ENCODE measurements around the gene CCDC186. TPM values are rescaled to one million over a fixed set of nuclear protein-coding genes. Genes with fewer than 3 reads are reported as not detected.

The CCDC186 gene
- total and polyA plus RNA-seq, 2 of the 8 experiments (the other 6 are each of a cell fraction or from before 2014, with no cell fraction given) = 3.0 to 30.3 TPM

DNA sequence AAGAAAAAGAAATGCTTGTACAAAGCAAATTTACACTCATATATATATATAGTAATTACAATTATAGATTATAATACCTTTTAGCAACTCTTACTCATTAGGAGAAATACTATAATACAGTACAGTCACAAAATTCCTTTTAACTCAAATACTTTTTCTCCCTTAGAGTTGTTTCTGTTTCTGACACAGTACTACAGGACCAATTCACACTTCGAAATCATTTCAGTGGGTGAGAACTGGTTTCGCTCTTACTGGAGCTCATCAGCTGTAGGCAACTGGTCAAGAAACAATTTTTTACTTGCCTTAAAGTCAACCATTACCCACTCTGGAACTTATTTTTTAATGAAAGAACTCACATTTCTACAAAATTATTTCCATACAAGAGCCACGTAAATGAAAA lies 6.0 kb downstream of the CCDC186 start:
- Histone ChIP-seq H3K79me2 (ENCODE audit: control insufficient read depth in 1 of 2, insufficient read depth in 2 of 2, low read length in 2 of 2) (peaks cover 8 to 97% of the 10 kb centered on the region in 2 experiments; a peak in 3 of 4 replicates), H3K4me3 (ENCODE audit: extremely low read depth in 1 of 4, insufficient read depth in 2 of 4, low read depth in 3 of 4, low read length in 4 of 4) (no peak overlapping the region), H2BK120ac (replicated peaks; ENCODE audit: low read depth, low read length) (no peak overlapping the region), H3K9ac (replicated peaks in 1 of 4; ENCODE audit: extremely low read depth in 1 of 4, low read depth in 3 of 4, low read length in 3 of 4) (no peak overlapping the region), H2AK5ac (ENCODE audit: low read depth, low read length) (no peak overlapping the region), H4K20me1 (replicated peaks in 1 of 2; ENCODE audit: control insufficient read depth in 1 of 2, insufficient read depth in 2 of 2, low read length in 2 of 2) (peaks cover 0 to 3% of the 10 kb centered on the region in 2 experiments), H4K8ac (ENCODE audit: extremely low read depth, insufficient read depth, low read length) (no peak overlapping the region), H3K27ac (ENCODE audit: low read depth, low read length) (no peak overlapping the region), H4K91ac (replicated peaks; ENCODE audit: insufficient read length, low read length) (no peak overlapping the region), H3K56ac (replicated peaks; ENCODE audit: insufficient read length, low read depth, low read length) (no peak overlapping the region), H3K27me3 (replicated peaks in 1 of 4; ENCODE audit: control insufficient read depth in 3 of 4, extremely low read depth in 1 of 4, insufficient read depth in 3 of 4, low read length in 3 of 4) (no peaks in the 10 kb centered on the region), H3K14ac (ENCODE audit: insufficient read length) (no peak overlapping the region), H3K4me1 (replicated peaks in 1 of 4; ENCODE audit: control insufficient read depth in 3 of 4, insufficient read depth in 4 of 4, low read length in 3 of 4) (peaks cover 0 to 10% (median 3%) of the 10 kb centered on the region in 4 experiments; a peak in 5 of 7 replicates), H2BK12ac (ENCODE audit: low read depth, low read length) (no peak overlapping the region), H3K9me3 (ENCODE audit: insufficient read depth in 2 of 2, low read depth in 1 of 2, low read length in 1 of 2) (peaks cover 5 to 11% of the 10 kb centered on the region in 2 experiments), H3K4ac (replicated peaks; ENCODE audit: insufficient read length, low read depth, low read length) (no peak overlapping the region), H2BK20ac (ENCODE audit: low read length) (no peak overlapping the region), H3K4me2 (ENCODE audit: insufficient read depth in 1 of 2, low read depth in 2 of 2, low read length in 2 of 2) (no peak overlapping the region), H3K36me3 (ENCODE audit: control insufficient read depth in 2 of 4, insufficient read depth in 4 of 4, low read length in 3 of 4) (peaks cover 0 to 14% (median 3%) of the 10 kb centered on the region in 4 experiments; a peak in 2 of 8 replicates), H2BK15ac (ENCODE audit: low read length) (no peak overlapping the region), H2AFZ (ENCODE audit: low read length) (no peak overlapping the region), H3K23me2 (ENCODE audit: low read depth, low read length) (peaks cover 2% of the 10 kb centered on the region; the same call in 1 of the 2 replicates), H3K79me1 (ENCODE audit: low read depth, low read length) (no peaks in the 10 kb centered on the region; the same call in none of the 2 replicates), H2BK5ac (ENCODE audit: low read depth, low read length) (no peak overlapping the region), H3K23ac (ENCODE audit: insufficient read length) (no peak overlapping the region), H3K18ac (ENCODE audit: extremely low read depth, low read length) (no peak overlapping the region), H4K5ac (ENCODE audit: insufficient read length, low read depth, low read length) (no peak overlapping the region)
- TF ChIP-seq ASH2L (IDR thresholded peaks at IDR 0.05; ENCODE audit: low read length) (no peak), TEAD4 (IDR thresholded peaks at IDR 0.05; ENCODE audit: low read depth, low read length) (no peak), SIRT6 (IDR thresholded peaks at IDR 0.05; ENCODE audit: low read length) (no peak), SP2 (IDR thresholded peaks at IDR 0.05; ENCODE audit: low read length) (no peak), EP300 (IDR thresholded peaks at IDR 0.05; ENCODE audit: borderline replicate concordance in 1 of 2, low read depth in 2 of 2, low read length in 2 of 2) (no peak)
- TF ChIP-seq, protein P1, sequence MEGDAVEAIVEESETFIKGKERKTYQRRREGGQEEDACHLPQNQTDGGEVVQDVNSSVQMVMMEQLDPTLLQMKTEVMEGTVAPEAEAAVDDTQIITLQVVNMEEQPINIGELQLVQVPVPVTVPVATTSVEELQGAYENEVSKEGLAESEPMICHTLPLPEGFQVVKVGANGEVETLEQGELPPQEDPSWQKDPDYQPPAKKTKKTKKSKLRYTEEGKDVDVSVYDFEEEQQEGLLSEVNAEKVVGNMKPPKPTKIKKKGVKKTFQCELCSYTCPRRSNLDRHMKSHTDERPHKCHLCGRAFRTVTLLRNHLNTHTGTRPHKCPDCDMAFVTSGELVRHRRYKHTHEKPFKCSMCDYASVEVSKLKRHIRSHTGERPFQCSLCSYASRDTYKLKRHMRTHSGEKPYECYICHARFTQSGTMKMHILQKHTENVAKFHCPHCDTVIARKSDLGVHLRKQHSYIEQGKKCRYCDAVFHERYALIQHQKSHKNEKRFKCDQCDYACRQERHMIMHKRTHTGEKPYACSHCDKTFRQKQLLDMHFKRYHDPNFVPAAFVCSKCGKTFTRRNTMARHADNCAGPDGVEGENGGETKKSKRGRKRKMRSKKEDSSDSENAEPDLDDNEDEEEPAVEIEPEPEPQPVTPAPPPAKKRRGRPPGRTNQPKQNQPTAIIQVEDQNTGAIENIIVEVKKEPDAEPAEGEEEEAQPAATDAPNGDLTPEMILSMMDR (IDR thresholded peaks at IDR 0.05; ENCODE audit: control extremely low read depth in 1 of 3, insufficient read depth in 1 of 3, low read depth in 1 of 3, low read length in 3 of 3) = no peak
- no peak for FAIRE-seq
- WGBS, 2 experiments (ENCODE audit: extremely low coverage in 1 of 2, insufficient coverage in 1 of 2, insufficient read length in 1 of 2, insufficient replicate concordance in 2 of 2, low coverage in 1 of 2, low lambda C conversion rate in 2 of 2, missing lambda C conversion rate in 1 of 2) = 99% methylated on average over 3 of the region's 3 CpGs; no CpG with 5 or more reads in 1 of the 2 experiments
- CTCF ChIA-PET (ENCODE audit: partially characterized antibody) = interaction anchor here (1.3 kb wide), 1 partner anchor 972 kb away, joined by 4 read pairs; no protein-coding TSS in a partner anchor
- no peak for DNase-seq (ENCODE audit: low read depth in 1 of 2, low spot score in 2 of 2)
- POLR2A ChIA-PET (ENCODE audit: partially characterized antibody) = no interaction called here
